ENCODE data around the gene MAPK8.
"Not testable (repeated sequence)": the region's sequence is repeated elsewhere in the genome, so short reads cannot be mapped to it uniquely, and the experiment has no call there.

The MAPK8 gene

DNA sequence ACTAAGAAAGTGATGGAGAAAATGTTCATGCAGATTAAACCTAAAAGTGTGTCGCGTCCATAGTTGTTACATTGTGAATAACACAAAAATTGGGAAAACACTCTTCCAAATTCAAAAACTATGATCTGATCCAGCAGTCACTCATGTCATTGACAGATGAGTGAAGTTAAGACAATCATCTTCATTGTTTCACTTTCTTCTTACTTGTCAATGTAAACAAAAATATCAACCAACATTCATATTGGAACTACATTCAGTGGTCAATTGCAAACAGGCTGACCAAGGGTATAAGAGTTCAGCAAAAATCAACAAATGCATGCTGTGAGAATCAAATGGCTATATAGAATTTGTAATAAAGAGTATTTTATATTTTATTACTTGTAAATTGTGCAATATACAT, 33.8 kb upstream of the MAPK8 start:
- Histone ChIP-seq H3K4me3 (ENCODE audit: low read depth, low read length) (no peak overlapping the region), H3K27me3 (replicated peaks) (no peaks in the 10 kb centered on the region), H3K36me3 (replicated peaks) (no peaks in the 10 kb centered on the region), H3K27ac (no peak overlapping the region)
- TF ChIP-seq CTCF (IDR thresholded peaks at IDR 0.05; ENCODE audit: low read depth, low read length, missing control alignments), result no peak
- DNase-seq, result no peak
- in situ Hi-C loops (cut with HindIII; ENCODE audit: low pct_ligation_motif_present, low sequenced_read_pairs), result no loop called here

DNA sequence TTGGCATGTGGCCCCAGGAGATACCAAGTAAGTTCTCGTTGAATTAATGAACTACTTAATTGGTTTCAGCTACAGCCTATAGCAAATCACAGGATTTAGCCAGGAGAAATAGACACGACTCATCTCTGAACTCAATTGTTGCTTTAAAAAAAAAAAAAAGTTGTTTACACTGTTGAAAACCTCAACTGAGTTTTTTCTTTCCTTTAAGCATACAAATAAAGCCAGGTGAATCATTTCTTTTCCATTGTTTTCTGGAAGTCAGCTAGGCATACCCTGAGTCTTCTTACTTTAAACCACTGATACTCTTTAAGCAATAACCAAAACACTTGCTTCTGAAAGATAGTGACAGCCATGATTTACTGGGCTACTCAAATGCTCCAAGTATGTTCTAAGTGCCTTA, 32.7 kb upstream of the MAPK8 start:
- in situ Hi-C loops (cut with HindIII; ENCODE audit: low pct_ligation_motif_present, low sequenced_read_pairs), result no loop called here
- no peaks in the 10 kb centered on the region for H3K27me3 ChIP-seq (replicated peaks)
- no peak for DNase-seq
- no peak overlapping the region for H3K27ac ChIP-seq
- TF ChIP-seq CTCF (IDR thresholded peaks at IDR 0.05; ENCODE audit: low read depth, low read length, missing control alignments), result no peak
- no peaks in the 10 kb centered on the region for H3K36me3 ChIP-seq (replicated peaks)
- H3K4me3 ChIP-seq (ENCODE audit: low read depth, low read length), result no peak overlapping the region

GRCh38 chr10:48274636-48275035, 31.8 kb upstream of the MAPK8 start, which contains the start of gene FRMPD2:
TSS of gene FRMPD2 (minus strand) at chr10:48274696. CDS start at chr10:48274567, 129 bp downstream.
- Histone ChIP-seq H3K27ac (no peak within 1 kb of the TSS), H3K4me3 (ENCODE audit: low read depth, low read length) (no peak within 1 kb of the TSS), H3K27me3 (replicated peaks) (no peaks in the 10 kb centered on the region), H3K36me3 (replicated peaks) (no peaks in the 10 kb centered on the region)
- in situ Hi-C loops (cut with HindIII; ENCODE audit: low pct_ligation_motif_present, low sequenced_read_pairs), result no loop called here
- DNase-seq, result no peak
- TF ChIP-seq CTCF (IDR thresholded peaks at IDR 0.05; ENCODE audit: low read depth, low read length, missing control alignments), result no peak

DNA sequence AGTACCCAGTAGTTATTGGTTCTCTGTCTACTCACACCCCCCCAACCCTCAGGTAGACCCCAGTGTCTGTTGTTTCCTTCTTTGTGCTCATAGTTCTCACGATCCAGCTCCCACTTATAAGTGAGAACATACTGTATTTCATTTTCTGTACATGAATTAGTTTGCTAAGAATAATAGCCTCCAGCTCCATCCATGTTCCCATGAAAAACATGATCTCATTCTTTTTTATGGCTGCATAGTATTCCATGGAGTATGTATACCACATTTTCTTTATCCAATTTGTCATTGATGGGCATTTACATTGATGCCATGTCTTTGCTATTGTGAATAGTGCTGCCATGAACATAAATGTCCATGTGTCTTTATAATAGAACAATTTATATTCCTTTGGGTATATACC, 29.4 kb upstream of the MAPK8 start:
- Histone ChIP-seq H3K27ac (no peak overlapping the region), H3K4me3 (ENCODE audit: low read depth, low read length) (no peak overlapping the region), H3K36me3 (replicated peaks) (no peaks in the 10 kb centered on the region), H3K27me3 (replicated peaks) (no peaks in the 10 kb centered on the region)
- TF ChIP-seq CTCF (IDR thresholded peaks at IDR 0.05; ENCODE audit: low read depth, low read length, missing control alignments), result no peak
- in situ Hi-C loops (cut with HindIII; ENCODE audit: low pct_ligation_motif_present, low sequenced_read_pairs), result no loop called here
- no peak for DNase-seq

DNA sequence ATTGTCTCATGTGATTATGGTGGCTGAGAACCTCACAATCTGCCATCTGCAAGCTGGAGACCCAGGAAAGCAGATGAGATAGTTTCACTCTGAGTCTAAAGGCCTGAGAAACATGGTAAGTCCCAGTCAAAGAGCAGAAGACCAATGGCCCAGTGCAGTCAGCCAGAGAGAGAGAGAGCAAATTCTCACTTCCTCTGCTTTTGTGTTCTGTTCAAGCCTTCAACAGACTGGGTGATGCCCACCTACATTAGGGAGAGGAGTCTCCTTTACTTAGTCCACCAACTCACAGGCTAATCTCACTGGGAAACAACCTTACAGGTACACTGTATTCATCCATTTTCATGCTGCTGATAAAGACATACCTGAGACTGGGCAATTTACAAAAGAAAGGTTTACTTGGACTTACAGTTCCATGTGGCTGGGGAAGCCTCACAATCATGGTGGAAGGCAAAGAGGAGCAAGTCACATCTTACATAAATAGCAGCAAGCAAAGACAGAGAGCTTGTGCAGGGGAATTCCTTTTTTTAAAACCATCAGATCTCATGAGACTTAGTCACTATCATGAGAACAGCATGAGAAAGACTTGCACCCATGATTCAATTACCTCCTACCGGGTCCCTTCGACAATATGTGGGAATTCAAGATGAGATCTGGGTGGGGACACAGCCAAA, 27.3 kb upstream of the MAPK8 start:
- Histone ChIP-seq H3K36me3 (replicated peaks) (no peaks in the 10 kb centered on the region), H3K27me3 (replicated peaks) (no peaks in the 10 kb centered on the region), H3K4me3 (ENCODE audit: low read depth, low read length) (no peak overlapping the region), H3K27ac (no peak overlapping the region)
- no peak for DNase-seq
- in situ Hi-C loops (cut with HindIII; ENCODE audit: low pct_ligation_motif_present, low sequenced_read_pairs), result no loop called here
- TF ChIP-seq CTCF (IDR thresholded peaks at IDR 0.05; ENCODE audit: low read depth, low read length, missing control alignments), result no peak

- H3K27ac ChIP-seq; H3K4me3 ChIP-seq (ENCODE audit: low read depth, low read length); H3K27me3 ChIP-seq (replicated peaks); H3K36me3 ChIP-seq (replicated peaks); in situ Hi-C loops (cut with HindIII; ENCODE audit: low pct_ligation_motif_present, low sequenced_read_pairs); DNase-seq: not testable (repeated sequence)
Observed at GRCh38 chr10:48281697-48282096, 24.8 kb upstream of the MAPK8 start.
